HepG2 (cell line): Measurements from ENCODE around the gene FTL. TPM values are rescaled to one million over a fixed set of nuclear protein-coding genes. Genes with fewer than 3 reads are reported as not detected.

Experiments used
- DMTF1 ChIP-seq: sonication (generic); formaldehyde crosslinking; IDR thresholded peaks from 2 replicates; pipeline ENCODE4 v1.4.0; 2020; ENCODE audit warnings: mild to moderate bottlenecking, missing genetic modification reagents
- E2F1 ChIP-seq: sonication (generic); formaldehyde crosslinking; IDR thresholded peaks from 2 replicates; pipeline ENCODE4 v1.5.0; 2020; ENCODE audit warnings: missing genetic modification reagents
- FOXC1 ChIP-seq: sonication (generic); formaldehyde crosslinking; IDR thresholded peaks from 2 replicates; pipeline ENCODE4 v1.8.0; 2022; ENCODE audit warnings: mild to moderate bottlenecking, missing genetic modification reagents, borderline replicate concordance
- KDM5A ChIP-seq: fragments of 200-600 bp; sonication (generic); IDR thresholded peaks from 2 replicates; pipeline ENCODE4 v1.7.0; 2018; ENCODE audit warnings: antibody characterized with exemption, mild to moderate bottlenecking, low read length, borderline replicate concordance
- MBD4 ChIP-seq: IDR thresholded peaks from 2 replicates; pipeline ENCODE4 v1.6.1; 2012; ENCODE audit warnings: low read length, inconsistent platforms, borderline replicate concordance
- MEF2D ChIP-seq: sonication (generic); formaldehyde crosslinking; IDR thresholded peaks from 2 replicates; pipeline ENCODE4 v1.5.1; 2020; ENCODE audit warnings: mild to moderate bottlenecking, missing genetic modification reagents
- REST ChIP-seq, 2 experiments: IDR thresholded peaks; 2 replicates each; pipeline ENCODE4 v1.6.1; 2011 to 2012; ENCODE audit warnings: low read length in 2 of 2, borderline replicate concordance in 1 of 2, low read depth in 1 of 2, mild to moderate bottlenecking in 1 of 2, moderate library complexity in 1 of 2
- RFXAP ChIP-seq: sonication (generic); formaldehyde crosslinking; IDR thresholded peaks from 2 replicates; pipeline ENCODE4 v1.4.0; 2020; ENCODE audit warnings: missing genetic modification reagents, borderline replicate concordance
- SMYD3 ChIP-seq: sonication (generic); formaldehyde crosslinking; IDR thresholded peaks from 2 replicates; pipeline ENCODE4 v1.8.1; 2023; ENCODE audit warnings: mild to moderate bottlenecking, missing genetic modification reagents
- ZBED4 ChIP-seq: sonication (generic); formaldehyde crosslinking; IDR thresholded peaks from 2 replicates; pipeline ENCODE4 v1.4.0; 2020; ENCODE audit warnings: missing genetic modification reagents, borderline replicate concordance
- ZFP62 ChIP-seq: sonication (generic); formaldehyde crosslinking; IDR thresholded peaks from 2 replicates; pipeline ENCODE4 v1.4.0; 2020; ENCODE audit warnings: missing genetic modification reagents
- ZIK1 ChIP-seq: sonication (generic); formaldehyde crosslinking; IDR thresholded peaks from 2 replicates; pipeline ENCODE4 v1.5.0; 2020; ENCODE audit warnings: mild to moderate bottlenecking, low read depth, missing genetic modification reagents, borderline replicate concordance
- ZNF138 ChIP-seq: sonication (generic); formaldehyde crosslinking; IDR thresholded peaks from 2 replicates; pipeline ENCODE4 v1.5.0; 2020; ENCODE audit warnings: mild to moderate bottlenecking, low read depth, missing genetic modification reagents
- ZNF275 ChIP-seq: sonication (generic); formaldehyde crosslinking; IDR thresholded peaks from 2 replicates; pipeline ENCODE4 v1.8.0; 2022; ENCODE audit warnings: missing genetic modification reagents, mild to moderate bottlenecking, inconsistent platforms, borderline replicate concordance
- ZNF75D ChIP-seq: sonication (generic); formaldehyde crosslinking; IDR thresholded peaks from 2 replicates; pipeline ENCODE4 v1.8.1; 2023; ENCODE audit warnings: missing genetic modification reagents, mild to moderate bottlenecking, borderline replicate concordance
- polyA plus RNA-seq, 8 experiments: library from polyadenylated mRNA; depleted of rRNA in 3 of 8; stranded (reverse) in 7 of 8; unstranded in 1 of 8; fragments of >200 nt; fragmentation: Illumina TruSeq in 4 of 8; extraction: Trizol in 4 of 8; gene quantifications; 2 replicates each; pipeline versions ENCODE4 v1.2.1 to v1.2.3, GENCODE V29; 2011 to 2016; ENCODE audit warnings: low read depth in 4 of 8, missing spikeins in 1 of 8, mixed read lengths in 1 of 8; ENCODE audit not compliant: insufficient read depth in 1 of 8
- total RNA-seq, 5 experiments: library from RNA; depleted of rRNA; stranded (reverse); fragments of >200 nt; fragmentation: Illumina TruSeq; extraction: Trizol; gene quantifications; 2 replicates each; pipeline ENCODE4 v1.2.3, GENCODE V29; 2016; ENCODE audit warnings: low read depth in 1 of 5

FTL gene
- total and polyA plus RNA-seq, 2 of the 13 experiments (the other 11 are each of a cell fraction or from before 2014, with no cell fraction given), result 2,721 to 8,800 TPM

DNA sequence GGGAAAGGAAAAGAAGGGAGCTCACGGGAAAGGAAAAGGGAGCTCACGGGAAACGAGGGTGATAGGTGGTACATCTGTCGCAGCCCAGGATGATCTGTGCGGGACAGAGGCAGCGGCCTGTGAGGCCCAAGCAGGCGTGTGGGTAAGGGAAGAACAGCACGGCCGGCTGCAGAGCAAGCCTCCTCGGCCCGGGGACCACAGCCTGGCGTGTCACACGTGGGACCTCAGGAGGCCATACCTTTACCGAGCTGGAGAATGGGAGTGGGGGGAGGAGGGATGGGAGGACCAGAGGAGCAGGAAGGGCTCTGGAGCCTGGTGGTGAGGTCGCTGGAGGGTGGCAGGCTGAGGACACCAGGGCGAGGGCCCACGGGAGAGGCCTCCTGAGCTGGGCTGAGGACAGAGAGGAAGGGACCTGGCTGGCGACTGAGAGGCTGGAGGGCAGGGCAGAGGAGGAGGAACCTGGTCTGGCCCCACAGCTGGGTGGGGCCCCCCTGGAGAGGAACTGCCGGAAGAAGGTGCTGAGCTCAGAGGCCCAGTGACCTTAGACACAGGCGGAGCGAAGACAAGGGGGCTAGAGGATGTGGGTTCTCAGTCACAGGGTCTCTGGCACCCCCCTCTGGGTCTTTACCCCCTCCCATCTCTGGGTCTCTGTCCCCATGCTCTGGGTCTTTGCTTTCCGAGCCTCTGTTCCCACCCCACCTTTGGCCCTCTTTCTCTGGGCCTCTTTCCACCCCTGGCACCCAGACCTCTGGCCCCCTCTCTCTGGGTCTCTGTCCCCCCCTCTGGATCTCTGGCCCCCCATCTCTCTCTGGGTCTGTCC lies 2.9 kb upstream of the FTL start (continued):
- TF ChIP-seq ZBED4 (CRISPR knock-in tag) (peak; percentile 90), MBD4 (no peak), E2F1 (no peak), ZIK1 (0 out of 2 replicates have a peak, but pooled peaks have one; percentile 62), KDM5A (no peak), REST (IDR thresholded peaks at IDR 0.05; ENCODE audit: borderline replicate concordance in 1 of 2, low read depth in 1 of 2, low read length in 2 of 2) (no peak), FOXC1 (CRISPR knock-in tag) (peak; percentile 64), RFXAP (CRISPR knock-in tag) (peak; percentile 32; the same call in 1 of the 2 replicates), ZNF75D (CRISPR knock-in tag) (no peak), SMYD3 (CRISPR knock-in tag) (peak; percentile 70; the same call in 1 of the 2 replicates), ZFP62 (CRISPR knock-in tag) (no peak), ZNF275 (peak; percentile 27; the same call in 1 of the 2 replicates), ZNF138 (CRISPR knock-in tag) (peak; percentile 69; the same call in 1 of the 2 replicates), MEF2D (peak; percentile 92), DMTF1 (CRISPR knock-in tag) (no peak)
